ENCODE measurements around the gene MUC6.

MUC6 gene

GRCh38 chr11:1033016-1033798 lies 3.3 kb downstream of the MUC6 start:
- CTCF ChIA-PET, result no interaction called here
- TF ChIP-seq, protein P1, sequence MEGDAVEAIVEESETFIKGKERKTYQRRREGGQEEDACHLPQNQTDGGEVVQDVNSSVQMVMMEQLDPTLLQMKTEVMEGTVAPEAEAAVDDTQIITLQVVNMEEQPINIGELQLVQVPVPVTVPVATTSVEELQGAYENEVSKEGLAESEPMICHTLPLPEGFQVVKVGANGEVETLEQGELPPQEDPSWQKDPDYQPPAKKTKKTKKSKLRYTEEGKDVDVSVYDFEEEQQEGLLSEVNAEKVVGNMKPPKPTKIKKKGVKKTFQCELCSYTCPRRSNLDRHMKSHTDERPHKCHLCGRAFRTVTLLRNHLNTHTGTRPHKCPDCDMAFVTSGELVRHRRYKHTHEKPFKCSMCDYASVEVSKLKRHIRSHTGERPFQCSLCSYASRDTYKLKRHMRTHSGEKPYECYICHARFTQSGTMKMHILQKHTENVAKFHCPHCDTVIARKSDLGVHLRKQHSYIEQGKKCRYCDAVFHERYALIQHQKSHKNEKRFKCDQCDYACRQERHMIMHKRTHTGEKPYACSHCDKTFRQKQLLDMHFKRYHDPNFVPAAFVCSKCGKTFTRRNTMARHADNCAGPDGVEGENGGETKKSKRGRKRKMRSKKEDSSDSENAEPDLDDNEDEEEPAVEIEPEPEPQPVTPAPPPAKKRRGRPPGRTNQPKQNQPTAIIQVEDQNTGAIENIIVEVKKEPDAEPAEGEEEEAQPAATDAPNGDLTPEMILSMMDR (IDR thresholded peaks at IDR 0.05; ENCODE audit: insufficient read depth, low read length, missing control alignments), result no peak
- no peak overlapping the region for H3K4me3 ChIP-seq (ENCODE audit: low read depth, low read length)
- DNase-seq (ENCODE audit: low read depth, low spot score), result no peak
- POLR2A ChIA-PET, result no interaction called here

DNA sequence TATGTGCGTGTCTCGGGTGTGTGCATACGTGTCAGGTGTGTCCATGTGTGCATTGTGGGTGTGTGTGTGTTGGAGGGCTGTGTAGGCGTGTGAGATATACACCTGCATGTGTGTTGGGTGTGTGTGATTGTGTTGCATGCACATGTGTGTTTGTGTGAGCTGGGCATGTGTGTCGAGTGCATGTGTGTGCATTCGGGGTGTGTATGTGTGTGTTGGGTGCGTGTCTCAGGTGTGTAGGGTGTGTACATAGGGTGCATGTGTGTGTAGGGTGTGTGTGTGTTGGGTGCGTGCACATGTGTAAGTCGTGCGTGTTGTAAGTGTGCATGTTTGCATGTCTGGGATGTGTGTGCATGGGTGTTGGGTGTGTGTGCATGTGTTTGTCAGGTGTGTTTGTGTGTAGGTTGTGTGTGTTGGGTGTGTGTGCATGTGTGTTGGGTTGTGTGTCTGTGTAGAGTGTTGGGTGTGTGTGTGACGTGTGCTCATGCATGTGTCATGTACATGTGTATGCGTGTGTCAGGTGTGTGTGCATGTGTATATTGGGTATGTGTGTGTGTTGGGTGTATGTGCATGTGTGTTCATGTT lies 4.1 kb downstream of the MUC6 start:
- TF ChIP-seq, protein P1 (IDR thresholded peaks at IDR 0.05; ENCODE audit: insufficient read depth, low read length, missing control alignments), result no peak
- CTCF ChIA-PET, result no interaction called here
- no peak for DNase-seq (ENCODE audit: low read depth, low spot score)
- POLR2A ChIA-PET, result no interaction called here
- H3K4me3 ChIP-seq (ENCODE audit: low read depth, low read length), result no peak overlapping the region

- CTCF ChIA-PET, result no interaction called here
- TF ChIP-seq, protein P1 (IDR thresholded peaks at IDR 0.05; ENCODE audit: insufficient read depth, low read length, missing control alignments), result no peak
- POLR2A ChIA-PET, result no interaction called here
- no peak overlapping the region for H3K4me3 ChIP-seq (ENCODE audit: low read depth, low read length)
- no peak for DNase-seq (ENCODE audit: low read depth, low spot score)
These were observed 5.2 kb downstream of the MUC6 start for GRCh38 chr11:1031121-1031899.

- POLR2A ChIA-PET, result no interaction called here
- TF ChIP-seq, protein P1 (IDR thresholded peaks at IDR 0.05; ENCODE audit: insufficient read depth, low read length, missing control alignments), result no peak
- CTCF ChIA-PET, result no interaction called here
These were observed 6.0 kb downstream of the MUC6 start for GRCh38 chr11:1030556-1030955.

DNA sequence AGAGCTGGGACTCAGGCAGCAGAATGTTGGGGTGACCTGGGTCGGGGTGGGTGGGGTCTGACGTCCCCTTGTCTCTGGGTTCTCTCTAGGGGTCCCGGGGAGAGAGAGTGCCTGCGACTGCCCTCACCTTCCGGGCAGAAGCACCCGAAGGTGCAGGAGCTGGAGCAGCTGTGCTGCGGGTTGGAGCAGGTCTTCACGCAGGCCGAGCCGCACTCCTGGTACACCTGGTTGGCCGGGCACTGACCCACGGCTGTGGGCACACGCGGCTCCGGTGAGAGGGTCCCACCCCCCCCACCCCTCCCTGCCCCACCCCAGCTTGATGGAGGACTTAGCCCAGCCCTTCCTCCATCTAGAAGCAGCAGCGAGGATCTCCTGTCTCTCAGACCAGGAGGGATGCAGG lies 6.4 kb downstream of the MUC6 start:
- no peak for DNase-seq (ENCODE audit: low read depth, low spot score)
- CTCF ChIA-PET, result interaction anchor here (1.1 kb wide), 1 partner anchor 119 kb away, joined by 3 read pairs; no protein-coding TSS in a partner anchor
- TF ChIP-seq, protein P1 (IDR thresholded peaks at IDR 0.05; ENCODE audit: insufficient read depth, low read length, missing control alignments), result no peak
- no peak overlapping the region for H3K4me3 ChIP-seq (ENCODE audit: low read depth, low read length)
- POLR2A ChIA-PET, result no interaction called here

More at GRCh38 chr11:1030556-1030955, 6.0 kb downstream of the MUC6 start:
- no peak overlapping the region for H3K4me3 ChIP-seq (ENCODE audit: low read depth, low read length)
- DNase-seq (ENCODE audit: low read depth, low spot score), result no peak

DNA sequence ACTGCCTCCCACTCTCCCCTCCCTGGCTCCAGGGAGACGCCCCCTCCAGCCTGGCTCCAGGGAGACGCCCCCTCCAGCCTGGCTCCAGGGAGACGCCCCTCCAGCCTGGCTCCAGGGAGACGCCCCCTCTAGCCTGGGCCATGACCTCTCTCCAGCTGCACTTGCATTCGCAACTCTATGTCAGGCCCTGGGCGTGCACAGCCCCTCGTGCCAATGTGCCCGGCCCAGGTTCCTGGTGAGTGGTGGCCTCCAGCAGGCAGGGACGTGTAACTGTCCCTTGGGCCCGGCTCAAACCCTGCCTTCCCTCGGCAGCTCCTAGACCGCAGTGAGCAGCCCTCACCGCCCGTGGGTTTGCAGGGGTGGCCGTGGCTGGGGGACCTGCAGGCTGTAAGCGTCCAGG lies 6.9 kb downstream of the MUC6 start:
- TF ChIP-seq, protein P1 (IDR thresholded peaks at IDR 0.05; ENCODE audit: insufficient read depth, low read length, missing control alignments), result no peak
- POLR2A ChIA-PET, result no interaction called here
- DNase-seq (ENCODE audit: low read depth, low spot score), result no peak
- CTCF ChIA-PET, result interaction anchor here (1.1 kb wide), 1 partner anchor 118 kb away, joined by 3 read pairs; no protein-coding TSS in a partner anchor
- H3K4me3 ChIP-seq (ENCODE audit: low read depth, low read length), result no peak overlapping the region

Measured in AG04449 (cell line).